Liver (tissue), 9 donors: ENCODE data around the gene SIMC1. TPM values are rescaled to one million over a fixed set of nuclear protein-coding genes. Genes with fewer than 3 reads are reported as not detected.

Experiments
- DNase-seq: peaks from one replicate; pipeline ENCODE4 v3.0.0-alpha.2; 2017; ENCODE audit warnings: low spot score
- H3K27ac ChIP-seq, 2 donors: one replicate each; pipeline ENCODE4 v1.7.0; 2013; ENCODE audit warnings: inconsistent platforms in 2 of 2, low read length in 2 of 2, control low read depth in 1 of 2, low read depth in 1 of 2, mild to moderate bottlenecking in 1 of 2
- H3K27me3 ChIP-seq, 4 donors: one replicate each; pipeline versions ENCODE4 v1.6.1 to v1.7.0; 2013; ENCODE audit warnings: low read length in 3 of 4, inconsistent platforms in 1 of 4, mild to moderate bottlenecking in 1 of 4, moderate library complexity in 1 of 4; ENCODE audit not compliant: control insufficient read depth in 4 of 4, insufficient read depth in 4 of 4
- H3K36me3 ChIP-seq, 4 donors: one replicate each; pipeline versions ENCODE4 v1.6.1 to v1.7.0; 2013; ENCODE audit warnings: low read length in 3 of 4, mild to moderate bottlenecking in 3 of 4, low read depth in 1 of 4, moderate library complexity in 1 of 4; ENCODE audit not compliant: control insufficient read depth in 4 of 4, insufficient read depth in 3 of 4
- H3K4me1 ChIP-seq, 4 donors: one replicate each; pipeline versions ENCODE4 v1.6.1 to v1.7.0; 2013; ENCODE audit warnings: low read length in 3 of 4, mild to moderate bottlenecking in 3 of 4, moderate library complexity in 1 of 4; ENCODE audit not compliant: control insufficient read depth in 4 of 4, insufficient read depth in 4 of 4
- H3K4me3 ChIP-seq, 3 donors: one replicate each; pipeline versions ENCODE4 v1.6.1 to v1.7.0; 2013; ENCODE audit warnings: low read length in 3 of 3, control low read depth in 1 of 3, low read depth in 1 of 3, mild to moderate bottlenecking in 1 of 3
- H3K9ac ChIP-seq, 2 donors: one replicate each; pipeline ENCODE4 v1.7.0; 2013; ENCODE audit warnings: low read length in 2 of 2, mild to moderate bottlenecking in 2 of 2, moderate library complexity in 2 of 2, control low read depth in 1 of 2, low read depth in 1 of 2
- H3K9me3 ChIP-seq, 4 donors: one replicate each; pipeline versions ENCODE4 v1.6.1 to v1.7.0; 2013; ENCODE audit warnings: low read length in 3 of 4; ENCODE audit not compliant: control insufficient read depth in 4 of 4
- ATF3 ChIP-seq: IDR thresholded peaks from 2 replicates; pipeline ENCODE4 v1.6.1; 2016; ENCODE audit warnings: antibody characterized with exemption
- CTCF ChIP-seq: fragments of 150-350 bp; IDR thresholded peaks from 2 replicates; pipeline ENCODE4 v1.5.1; 2017; ENCODE audit warnings: improper control_type of control experiment, low read depth, low read length; ENCODE audit not compliant: missing input control
- EGR1 ChIP-seq, 2 donors: IDR thresholded peaks; 2 replicates each; pipeline ENCODE4 v1.6.1; 2016 to 2018; ENCODE audit warnings: antibody characterized with exemption in 2 of 2, low read depth in 2 of 2
- FOXA1 ChIP-seq: IDR thresholded peaks from 2 replicates; pipeline ENCODE4 v1.6.1; 2016; ENCODE audit warnings: antibody characterized with exemption
- FOXA2 ChIP-seq: IDR thresholded peaks from 2 replicates; pipeline ENCODE4 v1.6.1; 2016; ENCODE audit warnings: antibody characterized with exemption
- GABPA ChIP-seq, 2 donors: IDR thresholded peaks in 1 of 2; conservative IDR thresholded peaks in 1 of 2; 2 replicates each; pipeline ENCODE4 v1.6.1; 2016; ENCODE audit warnings: antibody characterized with exemption in 2 of 2, mild to moderate bottlenecking in 1 of 2, moderate library complexity in 1 of 2
- HNF4A ChIP-seq, 2 donors: conservative IDR thresholded peaks; 2 replicates each; pipeline ENCODE4 v1.6.1; 2016; ENCODE audit warnings: antibody characterized with exemption in 2 of 2, mild to moderate bottlenecking in 2 of 2
- HNF4G ChIP-seq: IDR thresholded peaks from 2 replicates; pipeline ENCODE4 v1.6.1; 2016; ENCODE audit warnings: antibody characterized with exemption
- JUND ChIP-seq, 2 donors: IDR thresholded peaks; 2 replicates each; pipeline ENCODE4 v1.6.1; 2016; ENCODE audit warnings: antibody characterized with exemption in 2 of 2
- MAX ChIP-seq: IDR thresholded peaks from 2 replicates; pipeline ENCODE4 v1.6.1; 2016; ENCODE audit warnings: antibody characterized with exemption
- NR2F2 ChIP-seq: IDR thresholded peaks from 2 replicates; pipeline ENCODE4 v1.6.1; 2016; ENCODE audit warnings: antibody characterized with exemption
- RAD21 ChIP-seq, 2 donors: IDR thresholded peaks; 2 replicates each; pipeline ENCODE4 v1.6.1; 2016; ENCODE audit warnings: antibody characterized with exemption in 2 of 2, mild to moderate bottlenecking in 2 of 2
- REST ChIP-seq: IDR thresholded peaks from 2 replicates; pipeline ENCODE4 v1.6.1; 2016; ENCODE audit warnings: antibody characterized with exemption, mild to moderate bottlenecking
- RXRA ChIP-seq, 2 donors: IDR thresholded peaks; 2 replicates each; pipeline ENCODE4 v1.6.1; 2017 to 2018; ENCODE audit warnings: antibody characterized with exemption in 2 of 2, mild to moderate bottlenecking in 1 of 2
- SP1 ChIP-seq: IDR thresholded peaks from 2 replicates; pipeline ENCODE4 v1.6.1; 2018; ENCODE audit warnings: antibody characterized with exemption, mild to moderate bottlenecking
- TAF1 ChIP-seq: conservative IDR thresholded peaks from 2 replicates; pipeline ENCODE4 v1.6.1; 2016; ENCODE audit warnings: antibody characterized with exemption, mild to moderate bottlenecking
- ZBTB33 ChIP-seq: IDR thresholded peaks from 2 replicates; pipeline ENCODE4 v1.6.1; 2016; ENCODE audit warnings: antibody characterized with exemption
- WGBS: extraction: QIAGEN DNeasy Blood & Tissue Kit; methylation state at CpG from one replicate; pipeline ENCODE4 v1.1.7; 2013; 5-methylcytosine and 5-hydroxymethylcytosine counted together
- polyA plus RNA-seq, 2 donors: library from polyadenylated mRNA; stranded (reverse) in 1 of 2; unstranded in 1 of 2; fragments of 200-250 nt in 1 of 2; fragments of >200 nt in 1 of 2; fragmentation: Nextera tagmentation in 1 of 2; extraction: Ambion mirVana in 1 of 2; gene quantifications; one replicate each; pipeline versions ENCODE4 v1.2.1 to v1.2.3, GENCODE V29; 2013 to 2015
- total RNA-seq, 2 donors: library from RNA; depleted of rRNA; stranded (reverse); fragments of >200 nt; gene quantifications; one replicate each; pipeline ENCODE4 v1.2.3, GENCODE V29; 2014
- donor health status: healthy.
- donor health status: healthy.
- donor health status: healthy.
- donor health status: healthy.
- donor health status: healthy.

Gene SIMC1
- total and polyA plus RNA-seq, 4 donors, result 2.5 to 8.9 (median 6.2) TPM

- DNase-seq, result no peak
- Histone ChIP-seq H3K4me3 (no peak overlapping the region), H3K4me1 (peaks cover 5 to 20% (median 14%) of the 10 kb centered on the region in 4 donors), H3K27me3 (no peaks in the 10 kb centered on the region), H3K36me3 (peaks cover 10 to 53% (median 23%) of the 10 kb centered on the region in 4 donors), H3K27ac (no peak overlapping the region), H3K9ac (no peak overlapping the region), H3K9me3 (no peaks in the 10 kb centered on the region)
- 89% methylated on average over 9 of the region's 9 CpGs for WGBS
- TF ChIP-seq EGR1 (IDR thresholded peaks at IDR 0.05; ENCODE audit: low read depth in 2 of 2) (no peak), JUND (IDR thresholded peaks at IDR 0.05) (no peak), GABPA (IDR thresholded peaks at IDR 0.05 in 1 of 2, conservative IDR thresholded peaks at IDR 0.05 in 1 of 2) (no peak), ATF3 (no peak), RXRA (IDR thresholded peaks at IDR 0.05) (no peak), FOXA1 (no peak), RAD21 (IDR thresholded peaks at IDR 0.05) (no peak), HNF4G (no peak), ZBTB33 (no peak), NR2F2 (no peak), FOXA2 (no peak), TAF1 (no peak), CTCF (no peak), REST (no peak), HNF4A (conservative IDR thresholded peaks at IDR 0.05) (no peak), MAX (no peak), SP1 (no peak)
These were observed 145.7 kb downstream of the SIMC1 start for GRCh38 chr5:176383961-176384360.
